H9 (cell line): ENCODE results near the gene FRMD4B. TPM values are rescaled to one million over a fixed set of nuclear protein-coding genes. Genes with fewer than 3 reads are reported as not detected.
A peak's percentile ranks its signal among the peaks of the same experiment; 100 is the strongest.

Experiments used
- DNase-seq: peaks from one replicate; pipeline ENCODE4 v3.0.0-alpha.2; 2017
- H2AFZ ChIP-seq: one replicate; pipeline ENCODE4 v1.6.1; 2013; ENCODE audit warnings: mild to moderate bottlenecking, low read length, control low read depth, moderate library complexity
- H2AK5ac ChIP-seq: 2 replicates; pipeline ENCODE4 v1.6.1; 2013; ENCODE audit warnings: low read length, control low read depth, mixed read lengths; ENCODE audit not compliant: insufficient read length
- H2BK120ac ChIP-seq: one replicate; pipeline ENCODE4 v1.6.1; 2013; ENCODE audit warnings: low read depth, mild to moderate bottlenecking, low read length, control low read depth, inconsistent platforms; ENCODE audit not compliant: poor library complexity, severe bottlenecking
- H2BK12ac ChIP-seq: 2 replicates; pipeline ENCODE4 v1.6.1; 2013; ENCODE audit warnings: low read length, control low read depth, mixed read lengths, low read depth; ENCODE audit not compliant: insufficient read length
- H2BK15ac ChIP-seq: 2 replicates; pipeline ENCODE4 v1.6.1; 2013; ENCODE audit warnings: low read depth, low read length, control low read depth
- H2BK20ac ChIP-seq: one replicate; pipeline ENCODE4 v1.6.1; 2013; ENCODE audit warnings: low read depth, mild to moderate bottlenecking, low read length, control low read depth, inconsistent platforms; ENCODE audit not compliant: poor library complexity, severe bottlenecking
- H2BK5ac ChIP-seq: 2 replicates; pipeline ENCODE4 v1.6.1; 2013; ENCODE audit warnings: low read length, control low read depth, mixed read lengths; ENCODE audit not compliant: insufficient read length
- H3K14ac ChIP-seq: 2 replicates; pipeline ENCODE4 v1.6.1; 2013; ENCODE audit warnings: low read length, control low read depth; ENCODE audit not compliant: insufficient read depth
- H3K18ac ChIP-seq: 2 replicates; pipeline ENCODE4 v1.6.1; 2013; ENCODE audit warnings: low read depth, mild to moderate bottlenecking, mixed read lengths, low read length, control low read depth; ENCODE audit not compliant: insufficient read length
- H3K23ac ChIP-seq: 2 replicates; pipeline ENCODE4 v1.6.1; 2013; ENCODE audit warnings: low read length, control low read depth, mixed read lengths, low read depth; ENCODE audit not compliant: insufficient read length
- H3K23me2 ChIP-seq: 2 replicates; pipeline ENCODE4 v1.6.1; 2013; ENCODE audit warnings: low read depth, mild to moderate bottlenecking, mixed read lengths, low read length, control low read depth; ENCODE audit not compliant: insufficient read length, poor library complexity, severe bottlenecking
- H3K27ac ChIP-seq: 2 replicates; pipeline ENCODE4 v1.5.1; 2013; ENCODE audit warnings: low read length, control low read depth, mixed read lengths, low read depth; ENCODE audit not compliant: insufficient read length
- H3K27me3 ChIP-seq: 2 replicates; pipeline ENCODE4 v1.6.1; 2013; ENCODE audit warnings: low read length, control low read depth, inconsistent platforms; ENCODE audit not compliant: insufficient read depth
- H3K4ac ChIP-seq: 2 replicates; pipeline ENCODE4 v1.6.1; 2013; ENCODE audit warnings: low read depth, mild to moderate bottlenecking, control low read depth, inconsistent platforms, low read length, moderate library complexity
- H3K4me1 ChIP-seq: 2 replicates; pipeline ENCODE4 v1.6.1; 2013; ENCODE audit warnings: low read length, control low read depth, inconsistent platforms; ENCODE audit not compliant: insufficient read depth
- H3K4me2 ChIP-seq: 2 replicates; pipeline ENCODE4 v1.6.1; 2013; ENCODE audit warnings: low read length, control low read depth, mixed read lengths; ENCODE audit not compliant: insufficient read length, insufficient read depth
- H3K56ac ChIP-seq: 2 replicates; pipeline ENCODE4 v1.6.1; 2013; ENCODE audit warnings: low read depth, mild to moderate bottlenecking, mixed read lengths, low read length, control low read depth; ENCODE audit not compliant: insufficient read length
- H3K79me1 ChIP-seq: 2 replicates; pipeline ENCODE4 v1.6.1; 2013; ENCODE audit warnings: low read depth, mild to moderate bottlenecking, moderate library complexity, low read length, control low read depth, inconsistent platforms; ENCODE audit not compliant: insufficient read depth, poor library complexity, severe bottlenecking
- H3K79me2 ChIP-seq: 2 replicates; pipeline ENCODE4 v1.6.1; 2013; ENCODE audit warnings: low read length, control low read depth, inconsistent platforms; ENCODE audit not compliant: insufficient read depth
- H3K9ac ChIP-seq: 2 replicates; pipeline ENCODE4 v1.6.1; 2013; ENCODE audit warnings: low read length, control low read depth, mixed read lengths; ENCODE audit not compliant: insufficient read length; ENCODE audit errors: extremely low read depth
- H3K9me3 ChIP-seq: one replicate; pipeline ENCODE4 v1.6.1; 2013; ENCODE audit warnings: low read depth, low read length, inconsistent platforms; ENCODE audit not compliant: control insufficient read depth
- H3T11ph ChIP-seq: one replicate; pipeline ENCODE4 v1.6.1; 2013; ENCODE audit warnings: mild to moderate bottlenecking, low read length, control low read depth, inconsistent platforms
- H4K20me1 ChIP-seq: one replicate; pipeline ENCODE4 v1.6.1; 2013; ENCODE audit not compliant: control insufficient read depth, insufficient read length, insufficient read depth
- H4K5ac ChIP-seq: 2 replicates; pipeline ENCODE4 v1.6.1; 2013; ENCODE audit warnings: low read depth, mild to moderate bottlenecking, mixed read lengths, low read length, control low read depth; ENCODE audit not compliant: insufficient read length
- H4K8ac ChIP-seq: replicated peaks from 2 replicates; pipeline ENCODE4 v1.6.1; 2013; ENCODE audit warnings: low read length, control low read depth, mixed read lengths, low read depth; ENCODE audit not compliant: insufficient read length
- H4K91ac ChIP-seq: 2 replicates; pipeline ENCODE4 v1.6.1; 2013; ENCODE audit warnings: low read depth, mild to moderate bottlenecking, moderate library complexity, mixed read lengths, low read length, control low read depth; ENCODE audit not compliant: insufficient read length
- H3K27ac Mint-ChIP-seq, 3 experiments: 2 replicates in 2 of 3; 3 replicates in 1 of 3; pipeline ENCODE4 v1.8.0; 2020 to 2021; ENCODE audit warnings: mixed read lengths in 3 of 3, mild to moderate bottlenecking in 1 of 3, moderate library complexity in 1 of 3
- H3K27me3 Mint-ChIP-seq: 2 replicates; pipeline ENCODE4 v1.8.0; 2021; ENCODE audit warnings: low read depth, mild to moderate bottlenecking, moderate library complexity, mixed read lengths
- H3K36me3 Mint-ChIP-seq, 3 experiments: 2 replicates in 2 of 3; 3 replicates in 1 of 3; pipeline ENCODE4 v1.8.0; 2020 to 2021; ENCODE audit warnings: low read depth in 3 of 3, mixed read lengths in 3 of 3; ENCODE audit not compliant: insufficient read depth in 1 of 3
- H3K4me1 Mint-ChIP-seq, 2 experiments: 2 replicates each; pipeline ENCODE4 v1.8.0; 2020; ENCODE audit warnings: mixed read lengths in 2 of 2
- H3K4me3 Mint-ChIP-seq, 2 experiments: 2 replicates in 1 of 2; 3 replicates in 1 of 2; pipeline ENCODE4 v1.8.0; 2020 to 2021; ENCODE audit warnings: mild to moderate bottlenecking in 2 of 2, mixed read lengths in 2 of 2, moderate library complexity in 1 of 2
- H3K9me3 Mint-ChIP-seq, 2 experiments: 2 replicates in 1 of 2; 3 replicates in 1 of 2; pipeline ENCODE4 v1.8.0; 2020; ENCODE audit warnings: mild to moderate bottlenecking in 2 of 2, mixed read lengths in 2 of 2, moderate library complexity in 1 of 2
- WGBS: extraction: QIAGEN DNeasy Blood & Tissue Kit; methylation state at CpG from one replicate; pipeline ENCODE4 v1.1.7; 2013; ENCODE audit warnings: missing lambda C conversion rate, low lambda C conversion rate, mixed read lengths; ENCODE audit not compliant: insufficient read length; ENCODE audit errors: extremely low coverage; 5-methylcytosine and 5-hydroxymethylcytosine counted together
- total RNA-seq: library from RNA; stranded (reverse); gene quantifications from 2 replicates; pipeline ENCODE4 v1.2.1, GENCODE V29; 2021
- TF ChIP-seq, protein P1 (sequence below): fragments of 200-600 bp; sonication (generic); conservative IDR thresholded peaks from 3 replicates; pipeline ENCODE4 v1.8.0; 2021; ENCODE audit warnings: antibody characterized with exemption, mild to moderate bottlenecking

Gene FRMD4B
- total RNA-seq, 1 experiment from 2014 or later = 3.4 TPM

DNA sequence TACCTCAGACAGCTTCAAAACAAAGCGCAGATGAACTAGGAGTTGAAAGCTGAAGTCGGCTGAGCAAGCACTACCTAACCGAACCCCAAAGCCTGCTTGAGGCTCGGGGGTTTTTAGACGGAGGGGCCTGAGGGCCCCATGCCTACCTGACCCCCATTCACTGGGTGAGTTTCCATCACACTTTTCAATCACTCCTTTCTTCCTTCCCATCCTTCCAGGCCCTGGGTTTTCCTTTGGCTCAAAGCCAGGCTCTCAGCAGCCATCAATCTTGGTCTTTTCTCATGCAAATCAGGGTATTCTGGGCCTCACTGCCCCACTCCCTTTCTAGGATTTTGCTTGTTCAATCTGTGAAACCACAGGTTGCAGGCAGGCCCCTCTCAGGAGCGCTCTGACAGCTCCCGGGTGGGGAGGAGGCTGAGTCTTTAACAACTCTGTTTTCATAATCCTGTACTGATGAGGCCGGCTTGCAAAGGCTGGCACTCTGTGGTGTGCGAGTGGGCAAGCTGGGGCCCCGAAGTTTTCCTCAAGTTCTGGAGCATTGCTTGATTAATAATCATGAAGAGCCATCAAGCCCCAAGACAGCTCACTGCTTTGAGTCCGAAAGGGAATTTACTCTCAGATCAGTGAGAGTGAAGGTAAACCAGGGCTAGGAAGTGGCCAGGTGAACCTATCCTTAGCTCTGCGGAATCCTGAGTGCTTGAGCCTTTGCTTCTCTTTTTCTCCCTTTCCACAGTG lies 97.6 kb downstream of the FRMD4B start:
- no peaks in the 10 kb centered on the region for H3K23me2 ChIP-seq
- Mint-ChIP-seq H3K9me3 (no peaks in the 10 kb centered on the region; a peak in 1 of 5 replicates), H3K4me3 (peak overlapping the region; percentile 34 to 50; a peak in 4 of 5 replicates), H3K27ac (peak overlapping the region in 2 of 3 experiments; percentile 76 to 87; a peak in 4 of 7 replicates), H3K27me3 (peaks cover 19% of the 10 kb centered on the region), H3K36me3 (peaks cover 0 to 3% (median 0%) of the 10 kb centered on the region in 3 experiments; a peak in 2 of 7 replicates), H3K4me1 (peaks cover 51 to 59% of the 10 kb centered on the region in 2 experiments)
- H4K5ac ChIP-seq = no peak overlapping the region
- no peak overlapping the region for H3T11ph ChIP-seq
- H4K91ac ChIP-seq = no peak overlapping the region
- H3K79me2 ChIP-seq = no peaks in the 10 kb centered on the region
- no peak overlapping the region for H3K23ac ChIP-seq
- no peak overlapping the region for H3K27ac ChIP-seq
- no peak overlapping the region for H3K56ac ChIP-seq
- TF ChIP-seq, protein P1, sequence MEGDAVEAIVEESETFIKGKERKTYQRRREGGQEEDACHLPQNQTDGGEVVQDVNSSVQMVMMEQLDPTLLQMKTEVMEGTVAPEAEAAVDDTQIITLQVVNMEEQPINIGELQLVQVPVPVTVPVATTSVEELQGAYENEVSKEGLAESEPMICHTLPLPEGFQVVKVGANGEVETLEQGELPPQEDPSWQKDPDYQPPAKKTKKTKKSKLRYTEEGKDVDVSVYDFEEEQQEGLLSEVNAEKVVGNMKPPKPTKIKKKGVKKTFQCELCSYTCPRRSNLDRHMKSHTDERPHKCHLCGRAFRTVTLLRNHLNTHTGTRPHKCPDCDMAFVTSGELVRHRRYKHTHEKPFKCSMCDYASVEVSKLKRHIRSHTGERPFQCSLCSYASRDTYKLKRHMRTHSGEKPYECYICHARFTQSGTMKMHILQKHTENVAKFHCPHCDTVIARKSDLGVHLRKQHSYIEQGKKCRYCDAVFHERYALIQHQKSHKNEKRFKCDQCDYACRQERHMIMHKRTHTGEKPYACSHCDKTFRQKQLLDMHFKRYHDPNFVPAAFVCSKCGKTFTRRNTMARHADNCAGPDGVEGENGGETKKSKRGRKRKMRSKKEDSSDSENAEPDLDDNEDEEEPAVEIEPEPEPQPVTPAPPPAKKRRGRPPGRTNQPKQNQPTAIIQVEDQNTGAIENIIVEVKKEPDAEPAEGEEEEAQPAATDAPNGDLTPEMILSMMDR = no peak
- no peak overlapping the region for H2BK20ac ChIP-seq
- H3K9ac ChIP-seq = no peak overlapping the region
- no peaks in the 10 kb centered on the region for H3K79me1 ChIP-seq
- no peak overlapping the region for H2AFZ ChIP-seq
- no peak overlapping the region for H3K14ac ChIP-seq
- peak; percentile 83 for DNase-seq
- peaks cover 5% of the 10 kb centered on the region; the same call in 1 of the 2 replicates for H3K4me1 ChIP-seq
- H4K20me1 ChIP-seq = no peaks in the 10 kb centered on the region
- H3K4me2 ChIP-seq = peak overlapping the region; percentile 35
- H2BK5ac ChIP-seq = no peak overlapping the region
- H3K18ac ChIP-seq = no peak overlapping the region
- H3K9me3 ChIP-seq = no peaks in the 10 kb centered on the region
- H2BK12ac ChIP-seq = no peak overlapping the region
- no peak overlapping the region for H2BK120ac ChIP-seq
- H2AK5ac ChIP-seq = no peak overlapping the region
- H2BK15ac ChIP-seq = no peak overlapping the region
- H4K8ac ChIP-seq = no peak overlapping the region
- no peak overlapping the region for H3K4ac ChIP-seq
- no peaks in the 10 kb centered on the region for H3K27me3 ChIP-seq
- WGBS = no CpG with 5 or more reads among the region's 12 CpGs
